H9 (cell line): ENCODE data around the gene PTPN11. TPM values are rescaled to one million over a fixed set of nuclear protein-coding genes. Genes with fewer than 3 reads are reported as not detected.

ENCODE experiments used
- DNase-seq: peaks from one replicate; pipeline ENCODE4 v3.0.0-alpha.2; 2017
- H2AFZ ChIP-seq: one replicate; pipeline ENCODE4 v1.6.1; 2013; ENCODE audit warnings: mild to moderate bottlenecking, low read length, control low read depth, moderate library complexity
- H2AK5ac ChIP-seq: 2 replicates; pipeline ENCODE4 v1.6.1; 2013; ENCODE audit warnings: low read length, control low read depth, mixed read lengths; ENCODE audit not compliant: insufficient read length
- H2BK120ac ChIP-seq: one replicate; pipeline ENCODE4 v1.6.1; 2013; ENCODE audit warnings: low read depth, mild to moderate bottlenecking, low read length, control low read depth, inconsistent platforms; ENCODE audit not compliant: poor library complexity, severe bottlenecking
- H2BK12ac ChIP-seq: 2 replicates; pipeline ENCODE4 v1.6.1; 2013; ENCODE audit warnings: low read length, control low read depth, mixed read lengths, low read depth; ENCODE audit not compliant: insufficient read length
- H2BK15ac ChIP-seq: 2 replicates; pipeline ENCODE4 v1.6.1; 2013; ENCODE audit warnings: low read depth, low read length, control low read depth
- H2BK20ac ChIP-seq: one replicate; pipeline ENCODE4 v1.6.1; 2013; ENCODE audit warnings: low read depth, mild to moderate bottlenecking, low read length, control low read depth, inconsistent platforms; ENCODE audit not compliant: poor library complexity, severe bottlenecking
- H2BK5ac ChIP-seq: 2 replicates; pipeline ENCODE4 v1.6.1; 2013; ENCODE audit warnings: low read length, control low read depth, mixed read lengths; ENCODE audit not compliant: insufficient read length
- H3K14ac ChIP-seq: 2 replicates; pipeline ENCODE4 v1.6.1; 2013; ENCODE audit warnings: low read length, control low read depth; ENCODE audit not compliant: insufficient read depth
- H3K18ac ChIP-seq: 2 replicates; pipeline ENCODE4 v1.6.1; 2013; ENCODE audit warnings: low read depth, mild to moderate bottlenecking, mixed read lengths, low read length, control low read depth; ENCODE audit not compliant: insufficient read length
- H3K23ac ChIP-seq: 2 replicates; pipeline ENCODE4 v1.6.1; 2013; ENCODE audit warnings: low read length, control low read depth, mixed read lengths, low read depth; ENCODE audit not compliant: insufficient read length
- H3K23me2 ChIP-seq: 2 replicates; pipeline ENCODE4 v1.6.1; 2013; ENCODE audit warnings: low read depth, mild to moderate bottlenecking, mixed read lengths, low read length, control low read depth; ENCODE audit not compliant: insufficient read length, poor library complexity, severe bottlenecking
- H3K27ac ChIP-seq: 2 replicates; pipeline ENCODE4 v1.5.1; 2013; ENCODE audit warnings: low read length, control low read depth, mixed read lengths, low read depth; ENCODE audit not compliant: insufficient read length
- H3K27me3 ChIP-seq: 2 replicates; pipeline ENCODE4 v1.6.1; 2013; ENCODE audit warnings: low read length, control low read depth, inconsistent platforms; ENCODE audit not compliant: insufficient read depth
- H3K4ac ChIP-seq: 2 replicates; pipeline ENCODE4 v1.6.1; 2013; ENCODE audit warnings: low read depth, mild to moderate bottlenecking, control low read depth, inconsistent platforms, low read length, moderate library complexity
- H3K4me1 ChIP-seq: 2 replicates; pipeline ENCODE4 v1.6.1; 2013; ENCODE audit warnings: low read length, control low read depth, inconsistent platforms; ENCODE audit not compliant: insufficient read depth
- H3K4me2 ChIP-seq: 2 replicates; pipeline ENCODE4 v1.6.1; 2013; ENCODE audit warnings: low read length, control low read depth, mixed read lengths; ENCODE audit not compliant: insufficient read length, insufficient read depth
- H3K56ac ChIP-seq: 2 replicates; pipeline ENCODE4 v1.6.1; 2013; ENCODE audit warnings: low read depth, mild to moderate bottlenecking, mixed read lengths, low read length, control low read depth; ENCODE audit not compliant: insufficient read length
- H3K79me1 ChIP-seq: 2 replicates; pipeline ENCODE4 v1.6.1; 2013; ENCODE audit warnings: low read depth, mild to moderate bottlenecking, moderate library complexity, low read length, control low read depth, inconsistent platforms; ENCODE audit not compliant: insufficient read depth, poor library complexity, severe bottlenecking
- H3K79me2 ChIP-seq: 2 replicates; pipeline ENCODE4 v1.6.1; 2013; ENCODE audit warnings: low read length, control low read depth, inconsistent platforms; ENCODE audit not compliant: insufficient read depth
- H3K9ac ChIP-seq: 2 replicates; pipeline ENCODE4 v1.6.1; 2013; ENCODE audit warnings: low read length, control low read depth, mixed read lengths; ENCODE audit not compliant: insufficient read length; ENCODE audit errors: extremely low read depth
- H3K9me3 ChIP-seq: one replicate; pipeline ENCODE4 v1.6.1; 2013; ENCODE audit warnings: low read depth, low read length, inconsistent platforms; ENCODE audit not compliant: control insufficient read depth
- H3T11ph ChIP-seq: one replicate; pipeline ENCODE4 v1.6.1; 2013; ENCODE audit warnings: mild to moderate bottlenecking, low read length, control low read depth, inconsistent platforms
- H4K20me1 ChIP-seq: one replicate; pipeline ENCODE4 v1.6.1; 2013; ENCODE audit not compliant: control insufficient read depth, insufficient read length, insufficient read depth
- H4K5ac ChIP-seq: 2 replicates; pipeline ENCODE4 v1.6.1; 2013; ENCODE audit warnings: low read depth, mild to moderate bottlenecking, mixed read lengths, low read length, control low read depth; ENCODE audit not compliant: insufficient read length
- H4K8ac ChIP-seq: replicated peaks from 2 replicates; pipeline ENCODE4 v1.6.1; 2013; ENCODE audit warnings: low read length, control low read depth, mixed read lengths, low read depth; ENCODE audit not compliant: insufficient read length
- H4K91ac ChIP-seq: 2 replicates; pipeline ENCODE4 v1.6.1; 2013; ENCODE audit warnings: low read depth, mild to moderate bottlenecking, moderate library complexity, mixed read lengths, low read length, control low read depth; ENCODE audit not compliant: insufficient read length
- H3K27ac Mint-ChIP-seq, 3 experiments: 2 replicates in 2 of 3; 3 replicates in 1 of 3; pipeline ENCODE4 v1.8.0; 2020 to 2021; ENCODE audit warnings: mixed read lengths in 3 of 3, mild to moderate bottlenecking in 1 of 3, moderate library complexity in 1 of 3
- H3K27me3 Mint-ChIP-seq: 2 replicates; pipeline ENCODE4 v1.8.0; 2021; ENCODE audit warnings: low read depth, mild to moderate bottlenecking, moderate library complexity, mixed read lengths
- H3K36me3 Mint-ChIP-seq, 3 experiments: 2 replicates in 2 of 3; 3 replicates in 1 of 3; pipeline ENCODE4 v1.8.0; 2020 to 2021; ENCODE audit warnings: low read depth in 3 of 3, mixed read lengths in 3 of 3; ENCODE audit not compliant: insufficient read depth in 1 of 3
- H3K4me1 Mint-ChIP-seq, 2 experiments: 2 replicates each; pipeline ENCODE4 v1.8.0; 2020; ENCODE audit warnings: mixed read lengths in 2 of 2
- H3K4me3 Mint-ChIP-seq, 2 experiments: 2 replicates in 1 of 2; 3 replicates in 1 of 2; pipeline ENCODE4 v1.8.0; 2020 to 2021; ENCODE audit warnings: mild to moderate bottlenecking in 2 of 2, mixed read lengths in 2 of 2, moderate library complexity in 1 of 2
- H3K9me3 Mint-ChIP-seq, 2 experiments: 2 replicates in 1 of 2; 3 replicates in 1 of 2; pipeline ENCODE4 v1.8.0; 2020; ENCODE audit warnings: mild to moderate bottlenecking in 2 of 2, mixed read lengths in 2 of 2, moderate library complexity in 1 of 2
- CTCF ChIP-seq: fragments of 200-600 bp; sonication (generic); conservative IDR thresholded peaks from 3 replicates; pipeline ENCODE4 v1.8.0; 2021; ENCODE audit warnings: antibody characterized with exemption, mild to moderate bottlenecking
- WGBS: extraction: QIAGEN DNeasy Blood & Tissue Kit; methylation state at CpG from one replicate; pipeline ENCODE4 v1.1.7; 2013; ENCODE audit warnings: missing lambda C conversion rate, low lambda C conversion rate, mixed read lengths; ENCODE audit not compliant: insufficient read length; ENCODE audit errors: extremely low coverage; 5-methylcytosine and 5-hydroxymethylcytosine counted together
- total RNA-seq: library from RNA; stranded (reverse); gene quantifications from 2 replicates; pipeline ENCODE4 v1.2.1, GENCODE V29; 2021

Gene PTPN11
- total RNA-seq, 1 experiment from 2014 or later, result 112 TPM

- Histone ChIP-seq H2AK5ac (no peak overlapping the region), H2BK15ac (no peak overlapping the region), H2AFZ (no peak overlapping the region), H2BK5ac (no peak overlapping the region), H3K18ac (no peak overlapping the region), H3K23ac (no peak overlapping the region), H3K9ac (no peak overlapping the region), H3K27me3 (no peaks in the 10 kb centered on the region), H3K4me1 (no peaks in the 10 kb centered on the region), H2BK120ac (no peak overlapping the region), H4K8ac (no peak overlapping the region), H3T11ph (no peak overlapping the region), H3K56ac (no peak overlapping the region), H3K4me2 (no peak overlapping the region), H3K4ac (no peak overlapping the region), H3K14ac (no peak overlapping the region), H3K27ac (no peak overlapping the region), H3K23me2 (no peaks in the 10 kb centered on the region), H4K20me1 (no peaks in the 10 kb centered on the region), H4K91ac (no peak overlapping the region), H4K5ac (no peak overlapping the region), H3K79me2 (no peaks in the 10 kb centered on the region), H2BK12ac (no peak overlapping the region), H2BK20ac (no peak overlapping the region), H3K9me3 (no peaks in the 10 kb centered on the region), H3K79me1 (no peaks in the 10 kb centered on the region)
- peak; percentile 63 for TF ChIP-seq CTCF
- Mint-ChIP-seq H3K9me3 (no peaks in the 10 kb centered on the region), H3K4me1 (peaks cover 8% of the 10 kb centered on the region in 2 experiments), H3K27me3 (no peaks in the 10 kb centered on the region), H3K27ac (no peak overlapping the region), H3K36me3 (peaks cover 27 to 53% (median 36%) of the 10 kb centered on the region in 3 experiments; a peak in 6 of 7 replicates), H3K4me3 (no peak overlapping the region)
- no CpG with 5 or more reads among the region's 4 CpGs for WGBS
- DNase-seq, result no peak
These were observed 54.3 kb downstream of the PTPN11 start for GRCh38 chr12:112473056-112473455.
